ENCODE measurements around the gene GJA4. TPM values are rescaled to one million over a fixed set of nuclear protein-coding genes. Genes with fewer than 3 reads are reported as not detected.

The GJA4 gene
- total RNA-seq, 1 experiment from 2014 or later, result 1.4 TPM

DNA sequence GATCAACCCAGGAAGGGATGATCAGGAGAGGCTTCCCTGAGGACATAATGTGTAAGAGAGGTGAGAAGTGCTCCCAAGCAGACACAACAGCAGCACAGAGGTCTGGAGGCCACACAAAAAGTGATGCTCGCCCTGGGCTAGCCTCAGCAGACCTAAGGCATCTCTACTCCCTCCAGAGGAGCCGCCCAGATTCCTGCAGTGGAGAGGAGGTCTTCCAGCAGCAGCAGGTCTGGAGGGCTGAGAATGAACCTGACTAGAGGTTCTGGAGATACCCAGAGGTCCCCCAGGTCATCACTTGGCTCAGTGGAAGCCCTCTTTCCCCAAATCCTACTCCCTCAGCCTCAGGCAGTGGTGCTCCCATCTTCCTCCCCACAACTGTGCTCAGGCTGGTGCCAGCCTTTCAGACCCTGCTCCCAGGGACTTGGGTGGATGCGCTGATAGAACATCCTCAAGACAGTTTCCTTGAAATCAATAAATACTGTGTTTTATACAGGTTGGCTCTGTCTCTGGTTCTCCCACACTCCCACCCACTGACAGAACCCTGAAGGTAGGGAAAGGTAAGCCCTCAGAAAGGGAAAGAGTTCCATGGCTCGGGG lies 6.8 kb upstream of the GJA4 start:
- peaks cover 31% of the 10 kb centered on the region for H3K27me3 Mint-ChIP-seq (ENCODE audit: low read depth)
- Histone ChIP-seq H2BK120ac (ENCODE audit: low read depth, low read length, poor library complexity, severe bottlenecking) (no peak overlapping the region), H4K8ac (replicated peaks; ENCODE audit: insufficient read length, low read depth, low read length) (no peak overlapping the region), H3K14ac (ENCODE audit: insufficient read depth, low read length) (no peak overlapping the region), H2BK12ac (ENCODE audit: insufficient read length, low read depth, low read length) (no peak overlapping the region), H3K79me1 (ENCODE audit: insufficient read depth, low read depth, low read length, poor library complexity, severe bottlenecking) (no peaks in the 10 kb centered on the region), H4K91ac (ENCODE audit: insufficient read length, low read depth, low read length) (no peak overlapping the region), H3K23me2 (ENCODE audit: insufficient read length, low read depth, low read length, poor library complexity, severe bottlenecking) (peaks cover 12% of the 10 kb centered on the region), H4K20me1 (ENCODE audit: control insufficient read depth, insufficient read depth, insufficient read length) (no peaks in the 10 kb centered on the region), H2BK15ac (ENCODE audit: low read depth, low read length) (no peak overlapping the region), H2AFZ (ENCODE audit: low read length) (no peak overlapping the region), H3K79me2 (ENCODE audit: insufficient read depth, low read length) (no peaks in the 10 kb centered on the region), H3K9ac (ENCODE audit: extremely low read depth, insufficient read length, low read length) (no peak overlapping the region), H3K9me3 (ENCODE audit: control insufficient read depth, low read depth, low read length) (no peaks in the 10 kb centered on the region), H3K27me3 (ENCODE audit: insufficient read depth, low read length) (peaks cover 2% of the 10 kb centered on the region; the same call in 1 of the 2 replicates), H3K27ac (ENCODE audit: insufficient read length, low read depth, low read length) (no peak overlapping the region), H4K5ac (ENCODE audit: insufficient read length, low read depth, low read length) (no peak overlapping the region), H3K23ac (ENCODE audit: insufficient read length, low read depth, low read length) (no peak overlapping the region), H3K4me2 (ENCODE audit: insufficient read depth, insufficient read length, low read length) (no peak overlapping the region), H2BK5ac (ENCODE audit: insufficient read length, low read length) (no peak overlapping the region), H2AK5ac (ENCODE audit: insufficient read length, low read length) (no peak overlapping the region), H3T11ph (ENCODE audit: low read length) (no peak overlapping the region), H2BK20ac (ENCODE audit: low read depth, low read length, poor library complexity, severe bottlenecking) (no peak overlapping the region), H3K4me1 (ENCODE audit: insufficient read depth, low read length) (0 out of 2 replicates have a peak, but pooled peaks cover 3% of the 10 kb centered on the region), H3K18ac (ENCODE audit: insufficient read length, low read depth, low read length) (no peak overlapping the region), H3K4ac (ENCODE audit: low read depth, low read length) (no peak overlapping the region), H3K56ac (ENCODE audit: insufficient read length, low read depth, low read length) (no peak overlapping the region)
- H3K9me3 Mint-ChIP-seq, result no peaks in the 10 kb centered on the region; a peak in 1 of 5 replicates
- H3K27ac Mint-ChIP-seq, result no peak overlapping the region
- H3K36me3 Mint-ChIP-seq (ENCODE audit: insufficient read depth in 1 of 3, low read depth in 3 of 3), result no peaks in the 10 kb centered on the region
- no CpG with 5 or more reads among the region's 4 CpGs for WGBS (ENCODE audit: extremely low coverage, insufficient read length, low lambda C conversion rate)
- no peak overlapping the region for H3K4me3 Mint-ChIP-seq
- H3K4me1 Mint-ChIP-seq, result peaks cover 12 to 13% of the 10 kb centered on the region in 2 experiments
- DNase-seq, result no peak
- TF ChIP-seq, protein P1, sequence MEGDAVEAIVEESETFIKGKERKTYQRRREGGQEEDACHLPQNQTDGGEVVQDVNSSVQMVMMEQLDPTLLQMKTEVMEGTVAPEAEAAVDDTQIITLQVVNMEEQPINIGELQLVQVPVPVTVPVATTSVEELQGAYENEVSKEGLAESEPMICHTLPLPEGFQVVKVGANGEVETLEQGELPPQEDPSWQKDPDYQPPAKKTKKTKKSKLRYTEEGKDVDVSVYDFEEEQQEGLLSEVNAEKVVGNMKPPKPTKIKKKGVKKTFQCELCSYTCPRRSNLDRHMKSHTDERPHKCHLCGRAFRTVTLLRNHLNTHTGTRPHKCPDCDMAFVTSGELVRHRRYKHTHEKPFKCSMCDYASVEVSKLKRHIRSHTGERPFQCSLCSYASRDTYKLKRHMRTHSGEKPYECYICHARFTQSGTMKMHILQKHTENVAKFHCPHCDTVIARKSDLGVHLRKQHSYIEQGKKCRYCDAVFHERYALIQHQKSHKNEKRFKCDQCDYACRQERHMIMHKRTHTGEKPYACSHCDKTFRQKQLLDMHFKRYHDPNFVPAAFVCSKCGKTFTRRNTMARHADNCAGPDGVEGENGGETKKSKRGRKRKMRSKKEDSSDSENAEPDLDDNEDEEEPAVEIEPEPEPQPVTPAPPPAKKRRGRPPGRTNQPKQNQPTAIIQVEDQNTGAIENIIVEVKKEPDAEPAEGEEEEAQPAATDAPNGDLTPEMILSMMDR (conservative IDR thresholded peaks at IDR 0.05), result no peak
